Myometrial cell (primary cell): Measurements from ENCODE around the gene PRDX4. TPM values are rescaled to one million over a fixed set of nuclear protein-coding genes. Genes with fewer than 3 reads are reported as not detected.

Experiments
- total RNA-seq: library from RNA; depleted of rRNA; stranded (reverse); fragments of >200 nt; gene quantifications from 2 replicates; pipeline ENCODE4 v1.2.3, GENCODE V29; 2015

Gene PRDX4
- 287 and 307 TPM in 2 replicates for total RNA-seq

DNA sequence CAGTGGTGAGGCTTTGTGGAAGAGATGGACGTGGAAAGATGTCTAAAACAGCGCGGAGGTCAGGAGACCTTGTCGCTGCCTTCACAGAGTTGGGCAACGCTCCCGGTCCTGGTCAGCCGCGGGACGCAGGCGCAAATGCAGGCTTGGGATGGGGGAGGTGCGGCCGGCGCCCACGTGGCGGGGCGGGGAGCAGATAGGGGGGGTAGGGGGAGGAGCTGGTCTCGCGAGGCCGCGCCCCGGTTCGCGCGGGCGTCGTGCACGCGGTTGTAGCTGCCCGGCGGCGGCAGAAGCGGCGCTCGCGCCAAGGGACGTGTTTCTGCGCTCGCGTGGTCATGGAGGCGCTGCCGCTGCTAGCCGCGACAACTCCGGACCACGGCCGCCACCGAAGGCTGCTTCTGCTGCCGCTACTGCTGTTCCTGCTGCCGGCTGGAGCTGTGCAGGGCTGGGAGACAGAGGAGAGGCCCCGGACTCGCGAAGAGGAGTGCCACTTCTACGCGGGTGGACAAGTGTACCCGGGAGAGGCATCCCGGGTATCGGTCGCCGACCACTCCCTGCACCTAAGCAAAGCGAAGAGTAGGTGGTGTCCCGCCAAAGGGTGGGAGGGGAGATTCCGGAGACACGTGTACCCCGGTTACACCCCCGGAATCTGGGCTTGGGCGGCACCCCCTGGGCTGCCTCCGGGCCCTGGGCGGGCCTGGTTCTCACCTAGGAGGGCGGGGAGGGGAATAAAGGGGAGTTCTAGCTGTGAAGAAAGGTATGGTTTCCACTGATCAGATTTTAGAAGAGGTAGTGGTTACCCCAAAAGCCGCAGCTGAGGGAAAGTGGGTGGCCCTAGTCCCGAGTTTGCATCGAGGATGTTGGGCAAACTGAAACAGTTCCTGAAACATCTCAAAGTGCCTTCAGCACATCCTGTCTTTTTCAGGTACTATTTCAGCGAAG, at the start of gene PRDX4:
TSS of gene PRDX4 (plus strand) at position 255 of the 939 bp plus-strand sequence. CDS start at position 333, 78 bp downstream.

Other genes starting within 250 kb of the PRDX4 start
- 70.2 and 75.8 TPM in 2 replicates for gene ACOT9, start 75.8 kb downstream of the PRDX4 start, total RNA-seq
- 184 and 233 TPM in 2 replicates for gene SAT1, start 115.7 kb downstream of the PRDX4 start, total RNA-seq
- gene APOO, start 240.4 kb downstream of the PRDX4 start, total RNA-seq, result 17.3 and 18.6 TPM in 2 replicates
- gene CXorf58, start 240.5 kb downstream of the PRDX4 start, total RNA-seq, result not detected in 2 replicates